HG02938 (cell line): ENCODE data around the gene ABHD15.

ENCODE experiments used
- ATAC-seq: cut with Tn5 transposase; IDR thresholded peaks from one replicate; pipeline ENCODE4 v1.9.1; 2021; ENCODE audit warnings: mild to moderate bottlenecking, moderate library complexity; ENCODE audit not compliant: unreplicated experiment

Gene ABHD15

DNA sequence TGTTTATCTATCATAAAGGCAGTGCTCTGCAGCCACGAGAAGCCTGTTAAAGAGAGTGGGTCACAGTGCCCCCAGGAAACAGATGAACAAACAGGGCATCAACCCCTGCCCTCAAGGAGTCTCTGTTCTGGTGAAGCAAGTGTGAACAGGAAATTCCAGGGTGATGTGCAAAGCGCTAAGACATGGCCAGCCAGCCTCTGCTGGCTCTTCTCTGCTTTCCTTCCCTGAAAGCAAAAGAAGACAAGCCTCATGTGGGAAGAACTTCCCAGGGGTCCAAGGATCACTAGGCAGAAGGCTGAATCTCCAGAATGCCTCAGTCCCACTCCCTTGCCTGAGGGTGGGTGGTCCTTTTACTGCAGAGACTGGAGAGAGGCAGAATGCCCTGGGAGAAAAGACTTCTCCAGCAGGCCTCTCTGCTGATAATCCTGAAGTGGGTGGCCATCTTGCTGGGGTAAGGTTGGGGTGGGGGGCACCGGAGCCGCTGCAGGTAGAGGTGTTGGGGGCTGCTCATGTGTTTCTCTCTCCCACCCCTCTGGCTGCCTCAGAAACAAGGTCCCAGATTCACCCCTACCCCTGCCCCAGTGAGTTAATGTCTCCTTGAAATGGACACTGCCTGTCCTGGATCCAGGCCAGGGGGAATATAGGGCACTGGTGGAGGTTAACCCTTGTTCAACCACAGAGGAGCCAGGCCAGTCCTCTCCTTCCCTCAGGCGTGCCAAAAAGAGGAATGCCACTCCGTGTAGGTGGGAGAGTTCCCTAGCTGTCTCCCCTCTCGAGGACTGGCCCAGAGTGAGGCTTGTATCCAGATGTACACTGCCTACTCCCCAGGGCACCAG is 28.5 kb upstream of the ABHD15 start:
- ATAC-seq, result no peak

DNA sequence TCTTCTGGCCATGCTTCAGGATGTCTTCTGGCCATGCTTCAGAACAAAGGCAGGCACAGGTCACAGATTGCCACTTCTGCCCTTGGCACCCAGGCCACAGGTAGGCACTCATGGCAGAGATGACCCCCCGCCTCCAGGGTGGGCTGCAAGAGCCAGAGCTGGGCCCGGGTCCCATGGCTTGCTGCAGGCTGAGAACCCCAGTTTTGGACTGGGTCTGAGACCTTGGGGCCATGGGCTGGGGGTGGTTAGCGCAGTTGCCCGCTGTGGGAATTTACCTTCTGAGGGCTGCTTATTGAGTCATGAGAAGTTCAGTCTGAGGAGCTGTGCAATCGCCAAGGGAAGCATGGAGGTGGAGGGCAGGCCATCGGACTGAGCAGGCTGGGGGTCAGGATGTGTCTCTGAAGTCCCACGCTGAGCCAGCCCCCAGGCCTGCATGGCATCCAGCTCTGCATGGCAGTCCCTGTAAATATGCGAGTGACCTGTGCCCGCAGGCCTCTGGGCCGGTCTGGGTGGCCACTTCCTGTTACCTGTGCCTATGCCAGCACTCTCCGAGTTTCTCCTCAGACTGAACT is 27.8 kb upstream of the ABHD15 start:
- ATAC-seq, result no peak

GRCh38 chr17:29593591-29594518 is 27.0 kb upstream of the ABHD15 start:
- ATAC-seq, result no peak

DNA sequence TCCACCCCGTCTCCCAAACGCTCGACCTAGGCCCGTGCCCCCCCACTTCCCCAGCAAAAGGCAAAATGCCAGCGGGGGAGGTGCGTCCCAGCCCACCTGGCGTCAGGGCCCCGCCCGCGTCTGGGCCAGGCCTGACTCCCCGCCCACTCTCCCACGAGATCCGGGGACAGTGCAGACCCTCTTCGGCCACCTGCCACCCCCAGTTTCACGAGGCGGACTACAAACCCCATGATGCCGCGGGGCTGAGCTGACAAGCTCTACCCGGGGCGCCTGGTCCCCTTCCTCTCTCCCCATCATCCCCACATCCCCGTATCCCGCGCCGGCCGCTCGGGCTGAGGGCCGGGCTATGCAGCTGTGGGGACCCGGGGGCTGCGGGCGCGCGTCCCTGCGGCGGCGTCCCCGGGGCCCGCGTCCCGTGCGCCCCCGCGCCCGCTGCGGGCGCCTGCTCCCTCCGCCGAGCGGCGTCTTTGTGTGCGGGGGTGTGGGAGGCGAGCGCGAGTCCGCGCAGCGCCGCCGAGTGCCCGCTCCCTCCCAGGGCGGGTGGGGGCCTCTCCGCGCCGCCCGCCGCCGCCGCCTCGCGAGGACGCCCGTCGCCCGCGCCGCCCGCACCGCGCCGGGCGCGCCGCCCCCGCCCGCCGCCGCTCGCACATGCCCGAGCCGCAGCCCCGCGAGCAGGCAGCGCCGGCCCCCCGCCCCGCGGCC is 26.2 kb upstream of the ABHD15 start, which contains the start of gene ANKRD13B:
TSS of gene ANKRD13B (plus strand) at position 283 of the 702 bp plus-strand sequence. CDS start 490 bp downstream, outside the sequence.
- ATAC-seq, result no peak

DNA sequence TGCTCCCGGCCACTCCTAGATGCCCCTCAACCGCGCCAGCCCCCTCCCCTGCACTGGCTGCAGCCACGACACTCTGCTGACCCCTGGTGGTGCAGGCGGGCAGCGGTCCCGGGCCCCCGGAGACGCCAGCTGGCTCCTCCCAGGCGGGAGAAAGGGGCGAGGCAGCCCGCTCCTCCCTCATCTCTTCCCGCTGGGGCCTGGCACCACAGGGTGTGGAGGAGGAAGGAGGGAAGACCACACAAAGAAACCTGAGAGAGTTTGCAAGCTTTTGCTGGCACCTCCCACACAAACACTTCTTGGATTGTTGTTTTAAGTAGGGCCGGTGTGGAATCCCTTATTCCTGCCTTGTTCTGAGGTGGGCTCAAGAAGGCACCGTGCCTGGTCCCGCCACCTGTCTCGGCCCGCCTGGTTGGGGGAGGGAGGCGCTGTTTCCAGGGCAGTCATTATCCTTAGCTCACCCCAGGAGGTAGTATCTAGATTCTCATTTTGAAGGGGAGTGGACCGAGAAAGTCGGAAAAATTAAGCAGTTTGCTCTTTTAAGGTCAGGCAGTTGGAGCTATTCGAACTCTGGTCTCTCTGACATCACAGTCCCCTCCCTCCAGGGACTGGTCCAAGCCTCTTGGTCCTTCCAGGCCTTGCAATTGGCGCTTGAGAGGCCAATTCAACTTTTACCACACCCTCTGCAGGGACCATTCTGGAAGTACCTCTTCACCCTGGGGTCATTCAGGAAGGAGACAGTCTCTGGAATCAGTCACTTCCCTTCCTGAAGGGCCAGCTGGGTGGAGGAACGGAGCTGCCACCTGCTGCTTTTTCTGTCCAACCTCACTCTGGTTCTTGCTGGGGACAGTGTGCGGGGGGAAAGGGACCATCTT is 25.1 kb upstream of the ABHD15 start:
- no peak for ATAC-seq

GRCh38 chr17:29591146-29591736 is 24.4 kb upstream of the ABHD15 start:
- no peak for ATAC-seq

DNA sequence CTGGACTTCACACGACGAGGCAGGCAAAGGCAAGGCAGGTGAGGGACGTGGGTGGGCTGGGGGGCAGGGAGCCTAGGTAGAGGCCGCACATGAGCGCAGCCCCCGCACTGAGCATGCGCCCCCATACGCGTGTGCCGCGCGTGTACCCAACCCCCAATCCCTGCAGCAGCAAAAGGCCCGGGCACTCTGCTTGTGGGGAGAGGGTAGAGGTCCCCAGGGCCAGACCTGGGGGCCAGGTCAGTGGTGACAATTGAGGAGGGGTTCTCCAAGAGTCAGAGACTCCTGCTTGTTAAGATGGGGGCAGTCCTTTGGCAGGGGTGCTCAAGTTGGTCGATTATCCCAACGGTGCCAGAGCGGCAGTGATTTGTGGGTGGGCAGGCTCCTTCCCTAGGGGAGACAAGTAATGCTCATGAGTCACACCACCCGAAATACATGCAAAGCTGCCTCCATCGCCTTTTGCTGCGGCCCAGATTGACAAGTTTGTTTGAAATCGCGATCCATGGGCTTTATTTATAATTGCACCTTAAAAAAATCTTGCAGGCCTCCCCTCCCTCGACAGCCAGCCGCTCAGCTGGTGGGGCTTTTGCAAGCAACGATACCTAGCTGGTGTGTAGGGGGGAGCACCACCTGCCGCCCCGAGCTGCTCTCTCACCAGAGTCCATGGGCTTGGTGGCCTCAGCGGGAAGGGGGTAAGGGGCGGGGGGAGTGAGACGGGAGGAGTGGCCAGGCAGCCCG is 23.7 kb upstream of the ABHD15 start:
- ATAC-seq, result no peak

- no peak for ATAC-seq
These were observed 22.9 kb upstream of the ABHD15 start, which contains the start of gene GIT1 for GRCh38 chr17:29589524-29590410. Gene GIT1, minus strand, starts transcription at chr17:29589648. Its CDS starts 270 bp downstream, at chr17:29589378.

DNA sequence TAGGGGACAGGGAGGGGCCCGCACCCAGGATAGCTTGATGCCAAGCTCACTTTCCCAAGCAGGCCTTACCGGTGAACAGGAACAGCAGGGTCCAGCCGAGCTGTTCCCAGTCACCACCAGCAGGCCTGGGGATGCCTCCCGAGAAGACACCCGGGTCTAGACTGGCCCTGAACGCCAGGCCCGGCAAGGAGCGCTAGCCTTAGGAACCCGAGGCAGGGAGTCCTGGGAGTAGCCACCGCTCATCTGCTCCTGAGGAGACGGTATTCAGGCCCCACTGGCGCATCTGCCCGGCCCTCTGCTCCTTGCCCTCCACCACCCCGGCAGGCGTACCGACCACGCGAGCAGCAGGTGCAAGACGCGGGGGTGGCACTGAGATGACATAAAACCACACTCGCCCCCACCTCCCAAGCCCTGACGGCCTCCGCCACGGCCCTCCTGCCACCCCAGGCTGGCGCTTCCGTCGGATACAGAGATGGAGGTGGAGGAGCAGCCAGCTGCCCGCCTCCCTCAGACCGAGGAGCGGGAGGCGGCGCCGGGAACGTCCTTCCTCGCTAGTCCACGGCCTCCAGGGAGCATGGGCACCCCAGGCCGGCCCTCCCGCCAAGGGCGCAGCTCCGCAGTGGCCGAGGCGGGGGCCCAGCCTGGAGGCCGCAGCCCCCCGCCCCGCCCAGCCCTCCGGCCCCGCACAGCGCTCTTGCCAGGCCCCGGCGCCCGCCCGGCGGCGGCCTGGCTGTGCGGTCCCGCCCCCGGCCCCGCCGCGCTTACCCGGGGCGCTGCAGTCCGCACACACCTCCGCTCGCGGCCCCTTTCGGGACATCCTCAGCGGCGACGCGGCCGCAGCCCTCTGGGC is 21.9 kb upstream of the ABHD15 start:
- ATAC-seq, result no peak

- no peak for ATAC-seq
These were observed 21.3 kb upstream of the ABHD15 start for GRCh38 chr17:29588017-29588561.

- ATAC-seq, result no peak
These were observed 20.8 kb upstream of the ABHD15 start for GRCh38 chr17:29587591-29587990.

DNA sequence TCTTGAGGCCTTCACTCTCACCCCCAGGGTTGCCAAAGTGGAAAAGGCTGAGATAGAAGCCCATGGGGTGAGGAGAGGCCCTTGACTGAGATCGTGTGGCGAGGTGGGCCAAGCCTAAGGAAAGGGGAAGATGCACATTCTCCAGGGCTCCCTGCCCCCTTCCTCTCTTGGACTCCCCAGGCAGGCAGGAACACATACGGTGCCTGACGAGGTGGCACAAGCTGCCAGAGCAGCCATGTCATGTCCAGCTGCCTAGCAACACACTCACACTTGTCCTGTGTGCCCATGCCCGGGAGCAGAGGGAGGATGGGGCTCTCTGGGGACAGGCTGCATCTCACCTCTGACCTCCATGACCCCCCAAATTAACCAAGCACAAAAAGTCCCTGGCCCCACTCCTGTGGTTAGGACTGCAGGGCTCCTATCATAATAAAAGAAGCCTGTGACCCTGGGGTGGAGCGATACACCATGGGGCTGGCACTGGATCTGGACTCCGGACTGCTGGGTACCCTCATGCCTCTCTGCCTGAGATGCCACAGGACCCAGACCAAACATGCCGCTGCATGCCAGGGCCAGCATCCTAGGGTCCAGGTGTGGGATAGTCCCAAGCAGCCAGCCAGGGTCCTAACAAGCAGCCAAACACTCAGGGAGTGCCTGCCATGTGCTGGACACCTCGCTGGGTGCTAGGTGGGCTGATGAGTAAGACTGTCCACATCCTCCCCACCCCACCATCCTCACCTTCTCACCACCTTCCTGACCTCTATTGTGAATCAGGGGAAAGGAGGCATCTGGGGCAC is 20.0 kb upstream of the ABHD15 start:
- no peak for ATAC-seq

- no peak for ATAC-seq
These were observed 18.4 kb upstream of the ABHD15 start for GRCh38 chr17:29585080-29585751.

GRCh38 chr17:29584452-29585079 is 17.7 kb upstream of the ABHD15 start:
- no peak for ATAC-seq
